ENCODE results near the gene NAV3. TPM values are rescaled to one million over a fixed set of nuclear protein-coding genes. Genes with fewer than 3 reads are reported as not detected.
A peak's percentile ranks its signal among the peaks of the same experiment; 100 is the strongest.

NAV3 gene
- polyA plus RNA-seq, 1 donor, result 11.4 TPM

- DNase-seq, result no peak
These were observed 16.4 kb downstream of the NAV3 start for GRCh38 chr12:77847060-77847541.

GRCh38 chr12:77847680-77848431 is 17.2 kb downstream of the NAV3 start:
- DNase-seq, result peak; percentile 50

- DNase-seq, result no peak
These were observed 19.4 kb downstream of the NAV3 start for GRCh38 chr12:77850129-77850528.

GRCh38 chr12:77850698-77851097 is 20.0 kb downstream of the NAV3 start:
- DNase-seq, result no peak

- no peak for DNase-seq
These were observed 24.9 kb downstream of the NAV3 start for GRCh38 chr12:77855548-77855947.

- DNase-seq, result no peak
These were observed 30.6 kb downstream of the NAV3 start for GRCh38 chr12:77861317-77861716.

GRCh38 chr12:77865178-77865577 is 34.5 kb downstream of the NAV3 start:
- DNase-seq, result no peak

GRCh38 chr12:77878901-77879300 is 48.2 kb downstream of the NAV3 start:
- DNase-seq, result no peak

- no peak for DNase-seq
These were observed 52.0 kb downstream of the NAV3 start for GRCh38 chr12:77882709-77883108.

- DNase-seq, result no peak
These were observed 57.9 kb downstream of the NAV3 start for GRCh38 chr12:77888611-77889010.

GRCh38 chr12:77891518-77892147 is 60.9 kb downstream of the NAV3 start:
- no peak for DNase-seq

- no peak for DNase-seq
These were observed 63.2 kb downstream of the NAV3 start for GRCh38 chr12:77893918-77894317.

GRCh38 chr12:77894556-77894955 is 63.9 kb downstream of the NAV3 start:
- DNase-seq, result no peak

GRCh38 chr12:77895699-77896098 is 65.0 kb downstream of the NAV3 start:
- DNase-seq, result no peak

- no peak for DNase-seq
These were observed 77.2 kb downstream of the NAV3 start for GRCh38 chr12:77907936-77908335.

GRCh38 chr12:77914081-77914488 is 83.4 kb downstream of the NAV3 start:
- DNase-seq, result no peak

GRCh38 chr12:77915071-77915600 is 84.4 kb downstream of the NAV3 start:
- no peak for DNase-seq

- no peak for DNase-seq
These were observed 85.6 kb downstream of the NAV3 start for GRCh38 chr12:77916276-77916675.

- no peak for DNase-seq
These were observed 87.4 kb downstream of the NAV3 start for GRCh38 chr12:77918046-77918445.

- DNase-seq, result no peak
These were observed 88.8 kb downstream of the NAV3 start for GRCh38 chr12:77919450-77919849.

GRCh38 chr12:77923882-77924281 is 93.2 kb downstream of the NAV3 start:
- no peak for DNase-seq

GRCh38 chr12:77924703-77925102 is 94.0 kb downstream of the NAV3 start:
- no peak for DNase-seq

GRCh38 chr12:77925536-77926108 is 94.9 kb downstream of the NAV3 start:
- DNase-seq, result peak; percentile 67
